IPS-18a (cell line): ENCODE results near the gene RASGRP2.

Experiments used
- H3K27ac ChIP-seq: one replicate; pipeline ENCODE4 v1.5.1; 2013; ENCODE audit warnings: low read length
- H3K27me3 ChIP-seq: one replicate; pipeline ENCODE4 v1.6.1; 2013; ENCODE audit warnings: mild to moderate bottlenecking, low read length; ENCODE audit not compliant: control insufficient read depth, insufficient read depth
- H3K36me3 ChIP-seq: one replicate; pipeline ENCODE4 v1.6.1; 2013; ENCODE audit warnings: low read depth, low read length; ENCODE audit not compliant: control insufficient read depth
- H3K4me1 ChIP-seq: one replicate; pipeline ENCODE4 v1.6.1; 2013; ENCODE audit warnings: low read depth, low read length; ENCODE audit not compliant: control insufficient read depth
- H3K4me3 ChIP-seq: one replicate; pipeline ENCODE4 v1.5.1; 2013; ENCODE audit warnings: low read length
- H3K9ac ChIP-seq: one replicate; pipeline ENCODE4 v1.6.1; 2013; ENCODE audit warnings: mild to moderate bottlenecking, low read length, moderate library complexity
- H3K9me3 ChIP-seq: one replicate; pipeline ENCODE4 v1.6.1; 2013; ENCODE audit warnings: low read depth, low read length; ENCODE audit not compliant: control insufficient read depth

Gene RASGRP2

GRCh38 chr11:64759722-64760719, 16.1 kb upstream of the RASGRP2 start, which contains the start of gene PYGM:
Gene PYGM (minus strand): TSS chr11:64759974. CDS start chr11:64759898, 76 bp downstream.
- peak within 1 kb of the TSS; percentile 12 for H3K27ac ChIP-seq
- H3K9ac ChIP-seq: no peak within 1 kb of the TSS
- no peaks in the 10 kb centered on the region for H3K27me3 ChIP-seq
- peak within 1 kb of the TSS; percentile 1 for H3K4me3 ChIP-seq
- no peaks in the 10 kb centered on the region for H3K9me3 ChIP-seq
- peaks cover 13% of the 10 kb centered on the region for H3K36me3 ChIP-seq
- H3K4me1 ChIP-seq: peaks cover 54% of the 10 kb centered on the region

- no peak overlapping the region for H3K9ac ChIP-seq
Measured at GRCh38 chr11:64759131-64759721, 15.3 kb upstream of the RASGRP2 start.

GRCh38 chr11:64758330-64759079, 14.6 kb upstream of the RASGRP2 start:
- Histone ChIP-seq H3K9ac (no peak overlapping the region), H3K4me1 (peaks cover 39% of the 10 kb centered on the region)

More at GRCh38 chr11:64759131-64759721, 15.3 kb upstream of the RASGRP2 start:
- Histone ChIP-seq H3K4me1 (peaks cover 46% of the 10 kb centered on the region), H3K4me3 (no peak overlapping the region), H3K9me3 (no peaks in the 10 kb centered on the region), H3K27me3 (no peaks in the 10 kb centered on the region), H3K27ac (no peak overlapping the region), H3K36me3 (peaks cover 5% of the 10 kb centered on the region)

GRCh38 chr11:64757549-64758329, 13.8 kb upstream of the RASGRP2 start:
- Histone ChIP-seq H3K4me1 (peaks cover 31% of the 10 kb centered on the region), H3K9me3 (no peaks in the 10 kb centered on the region), H3K27me3 (no peaks in the 10 kb centered on the region), H3K9ac (no peak overlapping the region), H3K36me3 (no peaks in the 10 kb centered on the region), H3K27ac (no peak overlapping the region), H3K4me3 (no peak overlapping the region)

More at GRCh38 chr11:64758330-64759079, 14.6 kb upstream of the RASGRP2 start:
- Histone ChIP-seq H3K4me3 (no peak overlapping the region), H3K9me3 (no peaks in the 10 kb centered on the region), H3K27me3 (no peaks in the 10 kb centered on the region), H3K27ac (no peak overlapping the region), H3K36me3 (no peaks in the 10 kb centered on the region)

- Histone ChIP-seq H3K4me3 (no peak overlapping the region), H3K27ac (no peak overlapping the region), H3K36me3 (no peaks in the 10 kb centered on the region), H3K9ac (no peak overlapping the region), H3K9me3 (no peaks in the 10 kb centered on the region), H3K4me1 (peaks cover 17% of the 10 kb centered on the region), H3K27me3 (no peaks in the 10 kb centered on the region)
Measured at GRCh38 chr11:64755681-64756361, 11.9 kb upstream of the RASGRP2 start.

- Histone ChIP-seq H3K9ac (no peak overlapping the region), H3K9me3 (no peaks in the 10 kb centered on the region), H3K27me3 (no peaks in the 10 kb centered on the region), H3K4me1 (peaks cover 11% of the 10 kb centered on the region), H3K4me3 (no peak overlapping the region), H3K36me3 (no peaks in the 10 kb centered on the region), H3K27ac (no peak overlapping the region)
Measured at GRCh38 chr11:64754919-64755662, 11.1 kb upstream of the RASGRP2 start.

- Histone ChIP-seq H3K9ac (no peak overlapping the region), H3K27ac (no peak overlapping the region), H3K4me3 (no peak overlapping the region), H3K4me1 (peaks cover 5% of the 10 kb centered on the region), H3K27me3 (no peaks in the 10 kb centered on the region), H3K9me3 (no peaks in the 10 kb centered on the region), H3K36me3 (no peaks in the 10 kb centered on the region)
Measured at GRCh38 chr11:64754124-64754918, 10.4 kb upstream of the RASGRP2 start.

- H3K9ac ChIP-seq: no peak overlapping the region
- no peaks in the 10 kb centered on the region for H3K27me3 ChIP-seq
- H3K27ac ChIP-seq: no peak overlapping the region
- H3K4me1 ChIP-seq: no peaks in the 10 kb centered on the region
- H3K4me3 ChIP-seq: no peak overlapping the region
- H3K36me3 ChIP-seq: no peaks in the 10 kb centered on the region
- no peaks in the 10 kb centered on the region for H3K9me3 ChIP-seq
Measured at GRCh38 chr11:64753380-64754123, 9.6 kb upstream of the RASGRP2 start.

GRCh38 chr11:64753019-64753379, 9.1 kb upstream of the RASGRP2 start:
- H3K4me3 ChIP-seq: no peak overlapping the region
- H3K36me3 ChIP-seq: no peaks in the 10 kb centered on the region
- H3K9me3 ChIP-seq: no peaks in the 10 kb centered on the region
- H3K4me1 ChIP-seq: no peaks in the 10 kb centered on the region
- H3K27ac ChIP-seq: no peak overlapping the region
- H3K27me3 ChIP-seq: no peaks in the 10 kb centered on the region
- H3K9ac ChIP-seq: no peak overlapping the region
